HG03469 (cell line): ENCODE data around the gene COMMD2.
A peak's percentile ranks its signal among the peaks of the same experiment; 100 is the strongest.

Source experiments
- ATAC-seq: cut with Tn5 transposase; IDR thresholded peaks from one replicate; pipeline ENCODE4 v1.9.1; 2021; ENCODE audit warnings: mild to moderate bottlenecking, moderate library complexity, moderate number of reproducible peaks; ENCODE audit not compliant: unreplicated experiment

Gene COMMD2

DNA sequence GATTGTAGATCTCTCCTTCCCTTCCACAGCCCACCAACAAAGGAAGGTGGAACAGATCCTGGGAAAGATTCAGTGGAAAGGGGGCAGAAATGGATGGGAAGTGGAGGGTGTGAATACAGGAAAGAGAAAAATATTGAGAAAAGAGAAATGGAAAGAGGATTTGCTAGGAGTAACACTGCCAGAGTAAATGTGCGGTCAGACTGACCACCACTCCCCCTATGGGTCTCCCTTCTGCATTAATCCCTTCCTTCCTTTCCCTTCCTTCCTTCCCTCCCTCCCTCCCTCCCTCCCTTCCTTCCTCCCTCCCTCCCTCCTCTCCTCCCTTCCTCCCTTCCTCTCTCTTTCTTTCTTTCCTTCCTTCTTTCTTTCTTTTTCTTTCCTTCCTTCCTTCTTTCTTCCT, 12.0 kb upstream of the COMMD2 start:
- no peak for ATAC-seq

DNA sequence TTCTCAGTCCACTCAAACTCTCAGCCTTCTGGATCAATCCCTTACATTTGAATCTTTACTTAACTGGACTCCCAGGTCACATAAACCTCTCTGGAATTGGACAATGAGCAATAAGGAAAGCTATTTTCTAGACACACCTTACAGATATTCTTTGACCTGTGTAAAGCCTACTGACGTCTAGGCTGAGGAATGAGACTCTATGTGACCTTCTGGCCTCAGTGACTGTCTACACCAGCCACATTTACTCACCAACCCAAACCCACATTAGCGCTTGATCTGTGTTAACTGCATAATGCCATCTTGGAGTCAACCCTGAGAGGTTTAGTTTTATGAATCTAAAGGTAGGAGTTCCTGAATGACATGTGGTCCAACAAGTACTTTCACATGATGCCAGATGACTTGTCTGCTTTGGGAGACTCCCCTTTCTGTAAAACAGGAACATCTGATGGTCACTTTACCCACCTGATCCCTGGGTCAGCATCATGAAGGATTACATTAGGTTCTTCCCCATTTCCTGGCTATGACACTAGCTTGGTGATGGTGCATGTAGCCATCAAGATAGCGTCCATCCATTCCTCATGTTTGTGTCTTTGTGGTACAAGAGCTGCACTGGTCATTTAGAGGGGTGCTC, 11.4 kb upstream of the COMMD2 start:
- ATAC-seq, result no peak

DNA sequence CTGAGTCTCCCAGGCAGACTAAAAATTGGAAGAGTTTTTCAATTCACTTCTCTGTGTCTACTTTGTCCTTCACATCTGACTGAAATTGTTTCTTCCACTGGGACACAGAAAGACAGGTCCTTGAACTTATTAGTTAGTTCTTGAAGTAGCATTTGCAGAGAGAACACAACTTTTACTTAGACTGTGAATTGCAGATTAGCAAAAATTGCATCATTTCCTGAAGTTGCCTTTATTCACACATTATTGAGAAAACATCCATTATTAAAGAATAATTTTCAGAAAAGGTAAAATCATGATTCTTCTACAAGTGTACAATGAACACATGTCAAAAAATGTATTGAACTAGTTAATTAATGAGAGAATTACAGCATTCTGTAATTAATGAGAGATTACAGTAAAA, 1.4 kb upstream of the COMMD2 start:
- no peak for ATAC-seq

DNA sequence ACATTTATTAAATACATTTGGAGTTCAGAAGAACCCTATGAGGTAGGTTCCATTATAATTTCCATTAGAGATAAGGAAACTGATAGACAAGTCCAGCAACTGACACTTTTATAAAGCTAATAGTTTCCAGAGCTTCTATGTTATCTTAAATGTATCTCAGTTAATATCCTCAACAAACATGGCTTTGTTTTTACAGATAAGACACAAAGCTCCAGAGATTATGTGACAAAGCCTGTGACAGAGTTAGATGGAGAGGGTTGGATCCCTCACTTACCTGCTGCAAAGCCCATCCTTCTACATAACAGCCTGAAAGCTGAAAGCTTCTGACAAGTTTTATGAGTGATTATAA, 473 bp upstream of the COMMD2 start:
- no peak for ATAC-seq

DNA sequence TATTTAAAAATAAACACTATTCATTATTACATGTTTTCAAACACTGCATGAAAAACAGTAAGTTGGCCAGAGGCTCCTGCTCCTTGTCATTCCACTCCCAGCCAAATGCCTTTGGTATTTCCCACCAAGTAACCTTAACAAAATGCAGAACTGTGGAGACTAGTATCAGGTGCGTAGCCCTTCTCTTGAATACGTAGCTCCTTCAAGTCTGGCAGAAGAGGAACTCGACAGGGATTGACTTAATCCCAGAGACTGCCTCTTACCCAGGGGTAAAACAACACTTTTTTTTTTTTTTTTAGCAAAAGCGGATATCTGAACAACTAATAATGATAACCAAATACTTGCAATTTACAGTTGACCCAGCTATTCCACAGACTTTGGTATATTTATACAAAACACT, 738 bp downstream of the COMMD2 start:
- ATAC-seq, result no peak

DNA sequence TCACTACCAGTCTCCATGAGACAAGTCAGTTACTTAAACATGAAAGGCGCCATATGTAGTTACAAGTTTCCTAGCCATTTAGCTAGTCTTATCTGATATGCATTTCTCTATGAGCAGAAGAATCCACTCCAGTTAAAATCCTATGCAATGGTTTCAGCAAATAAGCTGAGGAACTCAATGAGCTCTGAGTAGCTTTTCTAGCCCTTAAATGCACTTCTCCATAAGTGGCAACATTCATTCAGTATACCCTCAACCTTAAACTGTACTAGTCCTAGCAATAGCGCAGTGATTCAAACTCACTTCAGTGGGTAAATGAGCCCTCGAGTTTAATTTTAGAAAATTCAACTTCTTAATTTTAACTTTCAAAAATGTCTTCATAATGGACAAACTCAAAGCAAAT, 7.7 kb downstream of the COMMD2 start:
- ATAC-seq, result no peak

DNA sequence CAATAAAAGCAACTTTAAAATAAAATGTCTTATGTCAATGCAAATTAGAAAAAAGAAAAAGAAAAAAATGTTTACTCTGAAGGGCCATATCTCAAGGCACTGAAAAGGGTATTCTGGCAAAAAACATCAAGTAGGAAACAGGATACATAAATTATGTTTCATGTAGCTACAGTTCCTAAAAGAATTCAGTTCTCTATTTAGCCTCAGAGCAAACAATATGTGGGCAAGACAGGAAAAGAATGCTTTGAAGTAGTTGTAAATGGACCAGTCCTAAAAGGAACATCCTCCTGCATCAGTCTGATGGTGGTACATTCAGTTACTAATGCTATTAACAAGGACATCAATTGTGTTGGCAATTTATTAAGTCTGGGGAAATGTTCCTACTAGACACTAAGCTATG, 8.1 kb downstream of the COMMD2 start:
- ATAC-seq, result no peak

DNA sequence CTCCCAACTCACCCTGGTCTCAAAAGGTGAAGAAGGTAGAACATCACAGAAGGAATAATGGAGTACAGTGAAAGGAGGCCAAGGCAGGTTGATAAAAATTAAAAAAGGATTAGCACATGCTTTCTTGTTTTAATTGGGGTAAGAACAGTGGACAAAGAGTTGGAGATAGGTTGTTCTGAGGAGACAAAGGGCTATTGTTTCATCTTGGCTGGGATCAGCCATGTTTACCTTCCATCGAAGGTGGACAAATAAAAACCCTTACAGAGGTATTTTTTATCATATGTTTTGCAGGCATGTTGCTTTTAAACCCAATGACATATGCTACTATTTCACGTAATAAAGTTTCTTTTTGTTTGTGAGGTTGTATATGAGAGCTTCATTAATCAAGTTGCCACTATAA, 12.9 kb downstream of the COMMD2 start:
- no peak for ATAC-seq

DNA sequence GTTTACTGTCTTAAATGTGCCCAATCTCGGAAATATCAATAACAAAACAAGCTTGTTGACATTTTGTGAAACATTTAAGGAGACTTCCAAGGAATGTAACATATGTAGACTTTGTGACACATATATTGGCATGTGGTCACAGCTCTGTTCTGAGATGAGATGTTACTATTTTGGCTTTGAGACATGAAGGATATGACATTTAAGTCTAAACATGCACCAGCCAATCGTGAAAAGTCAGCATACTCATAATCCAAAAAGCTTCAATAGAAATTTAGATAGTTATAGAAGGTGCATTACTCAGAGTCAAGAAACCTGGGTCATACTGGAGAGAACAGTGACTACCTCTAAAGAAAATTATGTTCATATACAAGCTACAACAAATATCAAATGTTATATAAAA, 13.4 kb downstream of the COMMD2 start:
- no peak for ATAC-seq

DNA sequence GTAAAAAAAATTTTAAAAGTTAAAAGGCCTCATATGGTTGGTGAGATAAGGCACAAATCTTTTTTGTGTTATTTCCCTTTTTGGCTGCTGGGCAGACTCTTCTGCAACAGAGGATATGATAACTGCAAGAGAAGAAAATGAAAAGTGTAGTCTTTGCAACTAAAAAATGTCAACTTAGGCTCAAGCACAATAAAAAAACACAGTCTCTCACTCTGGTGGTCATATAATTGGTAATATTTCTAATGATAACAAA, 15.4 kb downstream of the COMMD2 start:
- no peak for ATAC-seq

DNA sequence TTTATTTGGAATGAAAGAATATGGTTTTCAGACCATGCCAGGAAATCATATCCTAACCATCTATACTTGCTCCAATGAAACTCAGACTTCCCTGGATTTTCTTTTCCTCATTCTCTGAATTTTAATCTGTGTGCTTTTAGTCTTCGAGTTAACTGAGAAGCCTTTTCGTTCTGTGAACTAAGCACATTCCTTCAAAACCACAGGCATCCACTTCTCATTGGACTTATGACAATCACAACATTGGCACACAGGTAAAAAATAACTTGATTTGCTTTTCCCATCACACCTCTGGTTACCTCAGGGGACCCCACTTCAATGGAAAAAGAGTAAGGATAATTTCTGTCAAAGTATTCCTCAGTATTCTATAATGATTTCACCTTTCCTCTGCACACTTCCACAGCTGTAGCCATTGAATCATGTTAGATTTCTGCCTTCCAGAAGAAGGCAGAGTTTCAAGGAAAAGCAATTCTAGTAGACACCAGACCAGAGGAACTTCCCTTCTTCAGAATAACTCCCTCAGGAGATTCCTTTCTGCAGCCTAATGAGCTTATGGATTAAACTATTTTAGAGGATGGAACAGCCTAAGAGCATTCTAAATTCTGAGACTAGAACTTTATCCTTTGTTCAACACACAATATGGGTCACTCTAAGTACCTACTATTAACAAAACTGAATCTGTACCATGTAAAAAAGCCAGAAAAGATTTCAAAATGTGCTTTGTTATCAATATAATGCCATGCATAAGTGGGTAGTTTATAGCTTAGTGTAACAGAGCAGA, 15.9 kb downstream of the COMMD2 start:
- no peak for ATAC-seq

DNA sequence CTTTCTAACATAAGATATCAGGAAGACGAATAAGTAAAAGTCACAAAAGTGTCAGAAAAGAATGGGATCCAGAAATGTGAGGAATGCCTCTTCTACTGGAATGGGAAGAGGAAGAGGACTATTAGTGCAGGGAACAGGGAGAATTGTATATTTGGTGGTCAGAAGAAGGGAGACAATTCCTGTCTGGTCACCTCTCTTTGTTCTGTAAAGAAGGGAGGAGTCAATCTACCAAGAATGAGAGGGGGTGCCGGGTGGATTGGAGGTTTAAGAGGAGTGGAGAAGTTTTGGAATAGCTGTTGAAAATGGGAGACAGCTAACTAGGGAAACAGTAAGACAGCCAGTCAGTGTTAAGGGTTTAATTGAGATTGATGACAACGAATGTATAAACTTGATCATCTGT, 20.1 kb downstream of the COMMD2 start:
- ATAC-seq, result no peak

DNA sequence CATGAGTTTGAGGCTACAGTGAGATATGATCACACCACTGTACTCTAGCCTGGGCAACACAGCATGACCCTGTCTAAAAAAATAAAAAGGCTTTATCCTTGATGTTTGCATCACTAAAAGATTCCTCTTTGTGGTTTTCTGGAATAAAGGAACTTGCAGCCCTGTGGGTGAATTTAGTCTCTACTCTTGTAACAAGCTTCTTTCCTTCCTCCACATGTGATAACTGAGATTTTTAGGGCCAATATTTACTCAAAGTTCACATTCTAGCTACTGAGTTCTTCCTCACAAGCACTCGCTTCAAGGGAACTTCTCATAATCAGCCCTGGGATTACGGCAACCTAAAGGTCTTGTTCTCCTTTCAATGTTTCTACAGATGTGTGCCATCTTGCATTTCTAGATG, 24.6 kb downstream of the COMMD2 start:
- no peak for ATAC-seq

DNA sequence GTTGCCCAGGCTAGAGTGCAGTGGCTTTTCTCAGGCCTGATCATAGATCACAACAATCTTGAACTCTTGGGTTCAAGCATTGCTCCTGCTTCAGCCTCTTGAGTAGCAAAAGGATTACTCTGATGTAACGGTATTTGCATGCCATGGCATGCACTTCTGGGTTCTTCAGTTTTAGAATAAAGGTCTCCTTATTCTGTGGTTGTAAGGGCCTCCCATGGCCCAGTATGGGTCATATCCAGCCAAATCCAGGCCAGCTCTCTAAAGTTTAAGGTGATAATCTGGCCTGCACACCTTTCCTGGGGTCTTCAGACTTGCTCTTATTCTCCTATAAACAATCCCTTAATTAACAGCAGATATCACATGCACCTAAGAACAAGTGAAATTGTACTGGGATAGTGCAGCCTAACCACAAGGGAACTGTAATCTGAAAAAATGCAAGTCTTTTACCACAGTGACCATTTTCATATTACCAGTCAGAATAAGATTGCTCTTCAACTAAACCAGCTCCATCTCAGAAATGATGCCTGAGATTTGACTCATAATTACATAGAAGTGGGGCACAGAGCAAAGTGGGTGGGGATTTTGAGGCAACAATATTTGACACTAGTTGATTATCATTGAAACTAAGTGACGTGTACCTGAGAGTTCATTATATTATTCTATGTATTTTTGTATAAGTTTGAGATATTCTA, 25.4 kb downstream of the COMMD2 start:
- peak; percentile 82 for ATAC-seq

DNA sequence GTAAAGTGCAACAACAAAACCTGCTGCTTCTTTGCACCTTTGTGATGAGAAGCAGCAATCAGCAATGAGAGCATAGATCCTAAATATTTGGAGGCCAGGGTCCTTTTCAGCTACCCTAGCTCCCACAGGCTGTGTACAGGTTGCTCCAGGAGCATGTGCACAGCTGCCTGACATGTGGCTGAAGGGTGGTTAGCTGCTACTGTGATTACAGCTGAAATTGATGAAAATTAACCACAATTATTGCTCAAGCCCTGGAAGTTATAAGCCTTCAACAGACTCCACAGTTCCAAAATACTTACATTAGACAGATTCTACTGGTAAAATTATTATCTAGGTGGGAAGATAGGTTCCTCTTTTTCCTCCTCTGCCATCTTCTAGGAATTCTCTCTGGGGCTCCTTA, 28.5 kb downstream of the COMMD2 start:
- ATAC-seq, result no peak

DNA sequence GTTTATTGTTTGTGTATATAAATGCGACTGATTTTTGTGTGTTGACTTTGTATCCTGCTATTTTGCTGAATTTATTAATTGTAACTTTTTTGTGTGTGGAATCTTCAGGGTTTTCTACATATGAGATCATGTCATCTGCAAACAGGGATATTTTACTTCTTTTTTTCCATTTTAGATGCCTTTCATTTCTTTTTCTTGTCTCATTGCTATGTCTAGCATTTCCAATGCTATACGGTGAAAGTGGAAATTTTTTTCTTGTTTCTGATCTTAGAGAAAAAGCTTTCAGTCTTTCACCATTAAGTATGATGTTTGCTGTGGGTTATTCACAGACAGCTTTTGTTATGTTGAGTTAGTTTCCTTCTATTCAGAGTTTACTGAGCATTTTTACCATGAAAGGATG, 31.4 kb downstream of the COMMD2 start:
- no peak for ATAC-seq

DNA sequence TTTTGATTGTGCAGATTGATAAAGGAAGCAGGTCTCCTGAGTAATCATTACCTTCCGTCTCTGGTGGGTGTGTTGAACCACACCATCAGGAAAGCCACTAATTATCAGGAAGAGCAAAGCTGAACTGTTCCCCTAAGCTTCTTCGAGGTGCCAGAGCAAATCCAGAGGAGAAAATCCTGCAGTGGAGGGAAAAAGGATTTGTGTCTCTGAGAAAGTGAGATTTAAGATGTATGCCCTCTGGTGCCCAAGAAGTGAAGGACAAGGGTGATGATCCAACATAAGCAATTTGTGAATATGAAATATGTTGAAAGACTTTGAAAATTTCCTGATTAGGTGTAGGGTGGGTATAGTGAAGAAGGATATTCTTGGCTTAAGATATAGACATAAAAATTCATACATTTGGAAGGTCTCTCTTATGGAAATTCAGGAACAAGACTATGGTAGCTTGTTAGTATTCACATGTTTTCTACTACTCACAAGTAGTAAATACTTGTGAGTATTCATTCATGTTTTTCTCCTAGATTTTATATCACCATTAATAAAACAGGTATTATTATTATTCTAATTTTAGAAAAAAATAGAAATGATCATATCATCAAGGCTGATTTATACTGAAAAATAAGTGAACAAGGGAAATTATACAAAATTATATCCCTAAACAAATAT, 34.8 kb downstream of the COMMD2 start:
- no peak for ATAC-seq

DNA sequence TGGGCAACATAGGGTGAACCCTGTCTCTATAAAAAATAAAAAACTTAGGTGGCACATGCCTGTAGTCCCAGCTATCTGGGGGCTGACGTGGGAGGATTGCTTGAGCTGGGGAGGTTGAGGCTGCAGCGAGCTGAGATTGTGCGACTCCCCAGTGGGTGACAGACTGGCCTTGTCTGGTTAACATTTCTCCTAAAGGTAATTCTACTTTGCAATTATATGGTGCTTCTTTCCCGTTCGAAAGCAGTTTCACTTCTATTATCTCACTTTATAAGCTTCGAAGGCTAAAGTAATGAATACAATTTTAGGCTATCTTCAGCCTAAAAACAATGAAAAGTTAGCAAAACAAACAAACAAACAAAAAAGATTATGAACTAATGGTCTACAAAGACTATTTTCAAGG, 35.3 kb downstream of the COMMD2 start:
- ATAC-seq, result no peak

DNA sequence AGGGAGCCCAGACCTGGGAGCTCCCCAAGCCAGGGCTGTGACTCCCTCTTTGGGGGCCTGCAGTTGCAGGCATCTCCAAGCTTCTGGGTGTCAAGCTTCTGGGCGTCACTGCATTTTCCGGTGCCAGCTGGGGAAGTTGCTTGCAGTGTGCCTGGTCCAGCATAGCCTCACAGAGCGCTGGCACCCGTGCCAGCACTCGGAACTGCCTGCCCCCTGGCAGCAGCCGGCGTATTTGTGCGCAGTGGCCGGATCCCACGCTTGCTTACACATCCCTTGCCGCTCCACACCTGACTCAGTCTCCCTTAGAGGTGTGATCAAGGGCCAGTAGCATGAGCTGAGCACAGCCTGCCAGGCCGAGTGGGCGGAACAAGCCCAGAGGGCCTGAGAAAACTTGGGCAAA, 37.0 kb downstream of the COMMD2 start:
- no peak for ATAC-seq

DNA sequence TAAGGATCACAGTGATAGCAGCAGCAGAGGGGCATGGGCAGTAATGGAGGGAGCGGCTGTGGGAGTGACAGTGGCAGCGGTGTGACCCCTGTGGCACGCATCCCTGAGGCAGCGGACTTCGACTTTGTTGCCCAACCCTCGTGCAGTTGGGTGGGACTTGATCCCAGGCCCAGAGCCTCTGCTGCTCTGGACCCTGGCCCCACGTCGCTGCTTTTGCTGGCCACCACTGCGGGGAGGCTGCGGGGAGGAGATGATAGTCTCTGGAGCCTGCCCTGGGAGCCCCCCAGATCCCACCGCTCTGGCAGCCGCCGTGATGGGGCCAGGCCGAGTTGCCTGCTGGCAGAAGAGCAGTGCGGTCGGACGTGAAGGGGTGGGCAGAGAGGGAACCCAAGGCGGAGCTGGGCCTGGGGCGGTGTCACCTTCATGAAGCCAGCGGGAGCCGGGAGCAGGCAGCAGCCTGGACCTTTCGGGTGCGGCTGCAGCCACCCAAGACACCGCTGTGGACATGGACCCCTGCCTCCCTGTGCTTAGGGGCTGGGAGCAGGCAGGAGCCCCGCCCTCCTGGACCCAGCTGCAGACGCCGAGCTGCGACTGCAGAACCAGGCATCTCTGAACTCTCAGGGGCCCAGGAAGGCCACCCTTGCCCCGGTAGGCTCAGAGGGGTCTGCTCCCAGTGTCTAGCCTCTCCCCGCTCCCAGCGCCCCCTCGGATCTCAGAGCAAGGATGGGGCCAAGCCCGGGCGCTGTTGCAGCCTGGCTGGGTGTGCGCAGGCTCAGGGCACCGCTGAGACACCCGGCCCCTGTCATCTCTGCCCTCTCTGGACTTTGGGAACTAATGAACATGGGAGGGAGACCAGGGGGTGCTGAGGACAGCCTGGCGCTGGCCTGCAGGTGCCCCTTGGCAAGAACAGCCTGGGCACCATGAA, 38.3 kb downstream of the COMMD2 start:
- ATAC-seq, result no peak

DNA sequence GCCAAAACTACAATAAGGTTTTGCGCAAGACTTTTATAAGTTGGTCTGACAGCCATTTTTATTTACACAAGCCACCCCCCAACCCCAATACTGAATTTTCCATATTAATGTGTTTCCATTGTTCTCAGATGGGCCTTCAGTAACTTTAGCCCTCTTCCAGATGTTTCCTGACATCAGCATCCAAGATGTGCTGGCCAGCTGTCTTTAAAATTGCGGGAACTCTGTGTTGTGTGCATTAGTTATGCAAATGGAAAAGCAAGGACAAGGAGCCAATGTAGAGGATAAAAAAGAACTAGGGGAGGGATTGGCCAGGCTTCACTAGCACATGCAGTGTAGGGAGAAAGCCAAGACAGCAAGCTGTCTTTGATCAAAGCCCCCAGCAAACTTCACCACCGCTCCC, 45.4 kb downstream of the COMMD2 start:
- ATAC-seq, result no peak
